ENCODE measurements around the gene CRACDL.

Gene CRACDL

DNA sequence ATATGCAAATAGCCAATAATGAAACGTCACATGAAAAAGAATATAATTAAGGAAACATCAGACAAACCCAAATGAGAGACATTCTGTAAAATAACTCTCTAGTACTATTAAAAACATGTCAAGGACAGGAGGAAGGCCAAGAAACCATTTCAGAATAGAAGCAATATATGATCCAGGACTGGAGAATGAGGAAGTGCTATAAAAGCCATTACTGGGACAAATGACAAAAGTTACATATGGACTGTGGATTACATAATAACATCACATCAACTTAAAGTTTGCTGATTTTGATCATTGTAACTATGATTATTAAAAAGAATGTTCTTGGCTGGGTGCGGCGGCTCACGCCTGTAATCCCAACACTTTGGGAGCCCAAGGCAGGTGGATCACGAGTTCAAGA, 81.3 kb downstream of the CRACDL start:
- DNase-seq (ENCODE audit: low read depth in 3 of 3) = no peak

DNA sequence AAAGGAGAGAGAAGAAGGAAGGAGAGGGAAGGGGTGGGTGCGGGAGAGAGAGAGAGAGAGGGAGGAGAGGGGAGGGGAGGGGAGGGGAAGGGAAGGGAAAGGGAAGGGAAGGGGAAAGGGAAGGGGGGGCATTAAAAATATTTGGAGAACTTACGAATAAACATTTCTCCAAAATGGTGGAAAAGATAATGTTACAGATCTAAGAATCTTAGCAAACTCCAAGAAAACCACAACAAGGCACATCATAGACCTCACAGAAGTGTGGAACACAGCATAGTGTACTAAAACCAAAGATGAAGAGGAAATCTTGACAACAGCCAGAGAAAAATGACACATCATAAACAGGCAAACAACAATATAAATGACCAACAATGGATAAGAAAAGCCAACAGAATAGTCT, 83.1 kb downstream of the CRACDL start:
- DNase-seq (ENCODE audit: low read depth in 3 of 3) = no peak

DNA sequence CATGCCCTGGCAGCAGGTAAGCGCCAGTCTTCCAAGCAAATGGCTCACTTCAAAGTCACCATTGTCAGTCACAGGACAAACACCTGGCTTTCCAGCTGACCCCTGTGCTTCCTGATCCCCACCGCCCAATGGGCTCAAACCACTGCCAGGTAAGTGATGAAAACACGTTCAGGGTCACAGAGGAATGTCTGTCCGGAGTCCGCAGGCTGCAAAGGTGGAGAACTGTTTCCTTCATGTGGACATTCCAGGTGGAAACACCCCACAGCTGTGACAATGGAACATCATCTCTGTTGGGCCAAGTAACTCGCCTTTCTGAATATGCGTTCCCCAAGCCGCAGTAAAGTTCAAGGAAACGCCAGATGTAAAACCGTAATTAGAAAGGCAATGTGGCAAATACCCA, 86.0 kb downstream of the CRACDL start:
- DNase-seq (ENCODE audit: low read depth in 3 of 3) = no peak

DNA sequence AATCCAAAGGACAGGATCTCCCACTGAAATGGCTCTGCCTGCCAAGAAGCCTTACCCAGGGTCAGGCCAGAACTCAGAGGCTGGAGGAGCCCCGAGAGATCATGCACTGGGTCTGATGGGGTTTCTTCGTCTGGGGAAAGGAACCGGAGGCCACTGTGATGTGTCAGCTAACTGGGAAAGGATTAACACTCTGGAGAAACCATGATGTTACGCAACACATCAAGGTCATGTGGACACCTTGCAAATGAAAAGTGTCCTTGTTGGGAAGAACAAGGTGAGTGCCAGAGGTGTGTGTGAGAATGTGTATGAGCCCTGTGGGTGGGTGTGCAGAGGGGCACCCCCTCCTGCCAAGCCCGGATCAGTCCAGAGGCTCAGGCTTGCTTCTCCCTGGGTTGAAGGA, 86.9 kb downstream of the CRACDL start:
- DNase-seq (ENCODE audit: low read depth in 3 of 3) = no peak

DNA sequence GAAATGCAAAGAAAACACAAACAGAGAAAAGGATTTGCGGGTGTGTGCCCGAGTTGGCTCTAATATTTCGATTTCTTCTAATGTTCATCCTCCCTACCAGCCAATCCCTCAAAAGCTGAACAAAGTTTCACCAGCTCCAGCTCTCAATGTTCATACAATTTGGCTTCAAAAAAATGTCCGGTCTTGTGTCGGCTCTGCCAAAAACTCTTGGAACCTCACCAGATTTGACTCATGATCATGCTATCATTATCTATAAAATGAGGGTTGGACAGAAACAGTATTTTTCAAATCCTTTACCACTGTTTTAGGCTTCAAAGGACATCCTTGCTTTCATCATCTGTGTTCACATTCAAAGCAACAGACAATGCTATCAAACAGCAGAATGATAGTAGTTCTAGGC, 88.2 kb downstream of the CRACDL start:
- DNase-seq (ENCODE audit: low read depth in 3 of 3) = no peak

DNA sequence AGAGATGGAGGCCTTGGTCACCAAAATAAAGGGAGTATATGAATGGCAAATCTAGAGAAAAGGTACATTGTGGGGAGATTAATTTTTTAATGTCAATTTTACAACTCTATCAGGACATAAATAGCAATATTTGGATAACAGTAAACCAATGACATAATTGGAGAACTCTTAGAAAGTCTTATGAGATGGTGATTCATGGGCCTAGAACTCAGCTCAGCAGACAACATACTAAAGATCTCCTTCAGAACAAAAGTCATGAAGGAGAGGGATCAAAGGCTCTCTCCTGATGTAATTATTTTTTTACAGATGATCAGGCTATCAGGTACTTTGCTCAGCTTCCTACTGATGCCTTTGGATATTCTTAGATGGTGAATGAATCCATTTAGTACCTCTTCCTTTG, 90.0 kb downstream of the CRACDL start:
- no peak for DNase-seq (ENCODE audit: low read depth in 3 of 3)

DNA sequence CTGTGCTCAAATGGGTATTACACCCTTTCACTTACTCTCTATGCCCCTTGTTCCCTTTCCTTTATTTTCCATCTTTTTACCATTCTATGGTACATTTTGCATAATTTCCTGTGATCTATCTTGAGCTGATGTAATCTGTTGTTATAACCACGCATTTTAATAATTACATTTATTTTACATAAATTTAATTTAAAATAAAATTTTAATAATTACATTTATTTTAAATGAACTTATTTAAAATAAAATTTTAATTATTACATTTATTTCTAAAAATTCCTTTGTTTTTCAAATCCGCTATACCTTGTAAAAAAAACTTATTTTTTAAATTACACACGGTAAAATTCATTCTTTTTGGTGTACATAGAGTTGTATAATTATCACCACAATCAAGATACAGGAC, 93.9 kb downstream of the CRACDL start:
- DNase-seq (ENCODE audit: low read depth in 3 of 3) = no peak

DNA sequence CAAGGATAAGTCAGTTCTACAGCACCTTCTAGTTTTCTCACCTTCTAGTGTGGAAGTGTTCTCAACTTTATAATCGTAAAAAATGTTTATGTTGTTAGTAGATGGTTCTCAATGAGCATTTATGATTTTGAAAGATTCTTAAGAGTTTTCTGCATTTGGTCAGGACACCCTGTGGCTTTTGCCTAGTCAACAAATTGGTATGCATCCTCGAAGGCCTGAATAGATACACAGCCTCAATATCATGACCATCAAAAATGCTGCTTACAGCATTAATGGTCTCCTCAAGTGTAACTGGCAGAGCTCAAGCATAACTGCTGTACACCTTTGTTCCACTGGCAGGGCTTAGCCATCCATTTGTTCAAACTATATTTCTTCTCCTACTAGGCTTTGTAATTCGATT, 96.7 kb downstream of the CRACDL start:
- no peak for DNase-seq (ENCODE audit: low read depth in 3 of 3)

DNA sequence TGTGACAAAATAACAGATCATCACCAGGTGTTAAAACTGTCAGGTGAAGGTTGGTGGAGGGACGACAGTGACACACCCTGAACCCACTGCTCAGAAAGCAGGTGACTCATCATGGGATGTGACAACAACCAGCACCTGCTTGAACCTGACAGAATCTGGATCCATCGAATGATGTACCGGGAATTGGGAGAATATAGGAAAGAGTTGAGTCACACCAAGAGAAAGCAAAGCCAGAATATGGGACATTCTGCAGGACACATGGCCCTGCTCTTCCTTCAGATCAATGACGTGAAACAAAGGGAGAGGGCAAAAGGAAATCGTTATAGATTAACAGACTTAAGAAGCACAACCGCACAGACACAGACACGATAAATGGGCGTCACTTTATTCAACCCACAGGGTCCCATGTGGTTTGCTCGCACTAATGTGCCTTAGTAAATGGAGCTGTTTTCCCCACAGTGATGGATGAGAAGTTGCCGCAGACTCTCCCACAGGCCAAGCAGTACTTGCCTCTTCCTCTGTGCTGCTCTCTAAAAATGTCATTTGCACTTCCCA, 100.1 kb downstream of the CRACDL start:
- peak in 2 of 3 experiments; percentile 15 to 29 for DNase-seq (ENCODE audit: low read depth in 3 of 3)

DNA sequence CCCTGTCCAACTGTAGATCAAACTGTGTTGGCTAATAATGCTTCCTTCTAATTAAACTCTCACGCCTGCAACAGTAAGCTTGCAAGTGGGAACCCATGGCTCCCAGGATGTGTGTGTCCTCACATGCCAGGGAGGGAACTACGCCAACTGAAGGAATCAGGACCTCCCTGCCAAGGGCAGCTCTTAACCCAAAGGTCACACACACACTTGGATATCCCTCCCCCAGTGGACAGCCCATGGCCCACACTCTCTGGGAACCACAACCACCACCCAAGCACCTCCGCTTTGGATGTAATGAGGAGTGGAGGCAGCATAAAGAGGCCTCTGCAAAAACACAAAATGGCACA, 102.1 kb downstream of the CRACDL start:
- no peak for DNase-seq (ENCODE audit: low read depth in 3 of 3)

DNA sequence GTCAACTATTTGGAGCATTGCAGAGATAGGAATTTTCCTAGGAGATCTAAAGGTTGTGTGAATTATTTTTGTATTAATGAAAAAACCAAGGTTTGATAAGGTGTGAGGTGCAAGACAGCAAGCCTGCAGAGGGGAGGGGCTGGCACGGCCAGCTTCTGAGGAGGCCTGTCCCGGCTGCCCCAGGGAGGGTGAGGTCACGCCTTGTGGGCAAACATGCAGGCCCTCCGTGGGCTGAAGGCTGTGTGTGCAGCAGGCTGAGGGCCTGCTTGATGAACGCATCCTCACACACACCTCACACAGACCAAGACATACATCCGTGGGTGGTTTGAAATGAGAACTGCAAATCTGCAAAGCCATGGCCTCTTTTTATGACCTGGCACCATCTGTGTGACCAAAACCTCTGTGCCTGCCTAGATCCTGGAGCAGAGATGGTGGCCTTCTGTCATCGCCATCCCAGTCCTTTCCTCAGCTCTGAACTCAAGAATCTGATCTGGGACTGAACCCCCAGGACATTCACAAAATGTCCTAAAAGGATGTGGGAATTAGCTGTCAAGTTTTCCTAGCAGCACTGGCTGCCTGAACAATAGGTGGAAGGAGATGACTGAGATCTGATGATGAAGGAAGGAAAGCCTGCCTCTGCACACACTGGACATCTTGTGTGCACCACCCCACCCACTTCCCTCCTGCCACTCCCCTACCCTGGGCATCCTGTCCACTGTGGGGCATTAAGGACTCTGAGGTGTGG, 102.7 kb downstream of the CRACDL start:
- no peak for DNase-seq (ENCODE audit: low read depth in 3 of 3)

DNA sequence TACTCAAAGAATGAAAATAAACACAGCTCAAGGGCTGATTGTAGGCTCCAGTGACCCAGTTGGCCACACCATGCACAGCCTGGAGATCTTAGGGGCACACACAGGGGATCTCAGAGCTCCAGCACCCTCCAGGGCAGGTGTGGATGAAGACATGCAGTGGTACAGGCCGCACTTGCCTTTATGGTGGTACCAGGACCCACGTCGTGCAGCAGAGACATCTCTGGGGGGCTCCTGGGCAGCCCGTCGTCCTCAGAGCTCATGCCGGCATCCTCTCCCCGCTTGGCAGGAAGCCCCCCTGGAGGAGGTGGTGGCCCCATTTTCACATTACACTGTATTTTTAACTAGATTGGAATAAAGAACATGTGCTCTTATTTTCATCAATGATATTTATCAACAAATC, 103.9 kb downstream of the CRACDL start:
- DNase-seq (ENCODE audit: low read depth in 3 of 3) = no peak

DNA sequence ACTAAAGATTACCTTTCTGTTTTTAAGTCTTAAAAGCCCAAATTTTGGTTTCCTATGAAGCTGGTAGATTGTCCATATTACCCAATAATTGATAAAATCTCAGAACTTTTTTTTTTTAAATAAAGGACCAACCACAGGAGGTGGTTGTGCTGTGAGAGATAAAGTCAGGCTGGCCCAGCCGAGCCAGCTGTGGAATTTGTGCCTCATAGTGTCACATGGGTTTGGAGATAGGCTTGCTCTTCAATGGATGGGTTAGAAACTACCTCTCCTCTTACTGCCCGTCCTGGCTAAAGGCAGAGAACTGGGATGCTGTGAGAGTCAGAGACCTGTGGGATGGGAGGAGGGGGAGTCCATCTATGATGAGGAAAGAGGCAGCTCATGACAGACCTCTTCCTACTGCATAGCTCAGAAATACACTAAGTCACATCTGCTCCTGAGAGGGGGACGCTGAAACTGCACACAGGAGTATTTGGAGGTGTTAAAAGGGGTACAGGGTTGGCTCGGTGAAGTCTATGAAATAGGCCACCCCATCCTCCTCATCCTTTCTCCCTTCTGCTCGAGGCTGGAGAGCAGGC, 105.4 kb downstream of the CRACDL start:
- DNase-seq (ENCODE audit: low read depth in 3 of 3) = no peak

DNA sequence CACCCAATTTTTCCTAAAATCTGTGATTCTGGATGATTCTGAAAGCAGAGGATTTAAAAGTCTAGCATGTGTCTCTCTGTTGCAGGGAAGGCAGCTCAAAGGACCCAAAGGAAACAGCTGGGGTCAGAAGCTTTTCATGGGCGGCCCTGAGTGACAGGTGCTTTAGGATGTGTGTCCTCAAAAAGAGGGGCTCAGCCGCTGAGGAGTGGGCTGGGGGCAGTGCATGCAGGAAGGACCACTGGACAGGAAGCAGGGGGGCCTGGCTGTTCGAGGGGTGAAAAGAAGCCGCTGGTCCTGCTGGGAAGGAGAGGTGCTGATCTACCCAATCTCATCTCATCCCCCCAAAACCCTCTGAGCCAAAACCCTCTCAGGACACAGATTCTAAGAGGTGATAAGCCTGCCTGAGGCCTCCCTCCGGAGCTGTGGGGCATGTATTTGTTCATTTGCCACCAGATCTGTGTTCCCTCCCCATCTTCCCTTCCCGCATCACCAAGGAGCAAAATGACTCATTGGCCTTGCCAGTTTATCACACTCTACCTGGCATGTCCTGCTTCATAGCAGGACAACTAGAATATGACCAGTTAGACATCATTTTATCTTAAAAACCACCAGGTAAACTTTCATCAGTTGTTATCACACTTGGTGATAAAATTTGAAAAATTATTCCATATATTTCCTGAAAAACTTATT, 106.3 kb downstream of the CRACDL start:
- no peak for DNase-seq (ENCODE audit: low read depth in 3 of 3)

DNA sequence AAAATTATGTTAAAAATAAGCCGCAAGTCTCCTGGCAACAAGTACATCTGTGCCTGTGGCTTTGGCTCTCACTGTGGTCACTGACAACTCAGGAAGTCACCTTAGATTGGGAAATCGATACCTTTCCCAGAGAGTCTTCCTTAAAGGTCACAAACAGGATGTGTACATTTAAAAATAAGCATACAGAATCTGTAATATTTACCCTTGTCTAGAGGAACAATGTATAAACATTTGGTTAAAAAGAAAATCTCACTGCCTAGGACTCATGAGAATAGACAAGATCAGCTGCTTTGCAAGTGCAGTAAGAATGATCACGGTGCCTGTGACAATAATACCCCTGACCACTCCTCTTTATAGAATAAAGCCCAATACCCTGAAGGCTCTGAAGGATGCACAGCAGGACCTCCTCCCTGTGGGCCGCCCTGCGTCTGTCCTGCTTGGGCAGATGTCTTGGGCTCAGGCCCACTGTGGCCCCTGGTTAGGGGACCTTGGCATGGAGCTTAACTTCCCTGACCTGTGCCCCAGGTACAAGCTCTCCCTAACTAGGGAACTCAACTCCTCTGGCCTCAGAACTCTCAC, 107.1 kb downstream of the CRACDL start:
- no peak for DNase-seq (ENCODE audit: low read depth in 3 of 3)

DNA sequence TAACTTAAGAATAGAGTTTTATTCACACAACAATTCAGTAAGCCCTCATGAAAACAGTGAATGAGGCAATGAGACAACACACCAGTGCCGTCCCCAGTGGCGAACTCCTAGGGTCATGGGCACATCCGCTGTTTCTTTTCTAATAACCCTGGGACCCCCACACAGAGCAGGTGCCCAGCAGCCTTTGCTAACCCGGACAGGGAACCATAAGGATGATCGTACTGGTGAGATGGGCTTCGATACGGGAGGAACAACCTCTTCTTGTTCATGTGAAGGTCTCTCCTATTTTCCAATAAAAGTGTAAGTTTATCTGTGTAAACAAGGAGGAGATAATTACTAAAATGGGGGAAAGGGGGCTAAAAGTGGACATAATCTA, 107.7 kb downstream of the CRACDL start:
- DNase-seq (ENCODE audit: low read depth in 3 of 3) = no peak

DNA sequence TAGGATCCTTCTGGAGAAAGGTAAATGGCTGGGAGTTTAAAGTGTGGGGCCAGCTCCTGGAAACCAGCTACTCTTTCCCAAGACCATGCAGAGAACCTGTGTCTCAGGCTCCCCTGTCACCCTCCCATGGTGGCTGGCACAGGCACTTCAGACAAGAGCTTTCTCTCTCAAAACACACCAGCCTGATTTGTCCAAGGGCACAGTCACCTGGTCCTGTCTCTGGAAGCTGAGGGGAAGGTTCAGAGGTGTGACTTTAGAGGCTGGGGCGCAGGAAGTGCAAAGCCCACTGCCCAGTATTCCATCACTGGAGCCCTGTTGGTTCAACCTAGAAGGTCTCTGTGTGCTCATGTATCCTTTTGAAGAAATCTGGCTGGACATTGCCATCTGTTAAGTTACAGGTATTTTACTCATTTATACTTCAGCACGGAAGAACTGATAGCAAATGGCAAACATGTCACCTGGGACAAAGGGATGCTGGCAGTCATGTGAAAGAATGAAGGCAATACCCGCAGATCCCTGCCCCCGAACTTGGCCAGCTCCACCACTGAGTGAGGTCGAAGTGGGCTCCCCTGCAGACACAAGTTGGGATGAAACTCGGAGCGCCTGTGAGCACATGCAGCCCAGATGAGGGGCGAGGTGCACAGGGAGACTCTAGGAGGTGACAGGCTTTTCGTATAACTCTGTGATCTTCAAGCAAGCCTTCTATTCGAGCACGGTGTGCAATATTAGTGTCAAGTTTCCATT, 108.2 kb downstream of the CRACDL start:
- DNase-seq (ENCODE audit: low read depth in 3 of 3) = no peak

DNA sequence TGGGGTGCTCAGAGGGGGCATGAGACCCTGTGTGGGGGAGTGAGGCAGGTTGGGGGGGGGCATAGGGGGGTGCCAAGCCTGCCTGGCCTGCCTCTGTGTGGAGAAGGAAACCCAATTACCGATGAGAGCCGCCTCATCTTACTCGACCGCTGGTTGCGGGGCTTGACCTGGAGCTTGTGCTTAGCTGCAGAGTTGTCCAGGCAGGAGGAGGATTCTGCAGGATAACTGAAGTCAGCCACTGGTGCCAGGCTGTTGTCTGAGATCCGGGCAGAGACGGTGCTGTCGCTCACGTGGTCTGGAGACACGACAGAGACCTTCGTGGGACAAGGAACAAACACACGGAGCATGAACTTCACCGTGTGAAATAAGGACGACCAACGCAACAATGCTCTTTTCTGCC, 109.2 kb downstream of the CRACDL start:
- DNase-seq (ENCODE audit: low read depth in 3 of 3) = no peak

DNA sequence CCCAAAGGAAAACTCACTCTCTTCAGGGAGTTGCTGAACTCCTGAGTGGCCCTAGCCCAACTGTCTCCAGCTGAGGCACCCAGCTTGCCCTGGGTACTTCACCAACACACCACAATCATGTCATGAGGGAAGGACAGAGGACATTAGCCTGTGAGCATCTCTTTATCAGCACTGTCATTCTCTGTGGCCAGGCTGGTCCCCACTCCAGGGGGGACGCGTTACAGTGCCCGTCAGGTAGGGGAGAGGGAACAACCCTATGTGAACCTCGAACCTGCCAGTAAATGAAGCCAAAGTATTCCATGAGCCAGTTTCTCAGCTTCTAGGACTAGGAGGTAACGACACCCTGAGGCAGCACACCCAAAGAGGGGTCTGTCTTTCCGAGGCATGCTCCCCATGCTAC, 110.2 kb downstream of the CRACDL start:
- DNase-seq (ENCODE audit: low read depth in 3 of 3) = no peak

DNA sequence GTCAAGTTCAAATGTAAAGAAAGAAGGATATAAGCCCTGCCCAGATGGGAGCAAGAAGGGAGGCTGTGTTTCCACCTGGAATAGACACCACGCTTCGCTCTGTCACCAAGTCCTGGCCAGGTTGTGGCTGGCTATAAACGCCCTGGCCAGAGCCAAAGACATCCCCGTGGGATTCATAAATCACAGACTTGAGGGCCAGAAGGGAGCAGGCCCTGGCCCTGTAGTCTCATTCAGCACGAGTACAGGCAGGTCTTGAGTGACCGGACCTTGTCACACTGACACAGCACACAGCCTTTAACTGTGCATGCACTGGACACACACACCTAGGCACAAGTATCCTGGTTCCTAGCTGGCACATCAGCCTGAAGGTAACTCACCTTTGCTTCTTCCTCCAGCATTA, 110.6 kb downstream of the CRACDL start:
- no peak for DNase-seq (ENCODE audit: low read depth in 3 of 3)

DNA sequence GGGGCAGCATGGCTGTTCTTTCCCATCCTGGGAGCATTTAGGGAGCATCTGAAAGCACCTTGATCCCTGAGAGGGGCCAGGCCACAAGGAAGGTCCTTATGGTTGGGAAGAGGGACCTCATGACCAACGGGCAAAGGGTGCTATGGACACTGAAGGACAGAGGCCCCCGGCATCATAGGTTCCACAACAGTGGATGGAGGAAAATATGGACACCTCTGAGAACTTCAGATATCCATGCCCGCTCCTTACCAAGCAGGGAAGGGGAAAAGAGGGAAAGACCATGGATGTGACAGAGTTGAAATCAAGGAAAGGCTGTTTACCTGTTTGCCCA, 111.0 kb downstream of the CRACDL start:
- DNase-seq (ENCODE audit: low read depth in 3 of 3) = no peak
